ENCODE measurements around the gene B3GNT4.

- no peak for TF ChIP-seq CTCF (IDR thresholded peaks at IDR 0.05)
- TF ChIP-seq POLR2A (IDR thresholded peaks at IDR 0.05; ENCODE audit: low read depth): peak; percentile 93
- peak; percentile 100 for TF ChIP-seq POLR2AphosphoS5 (IDR thresholded peaks at IDR 0.05)
These were observed 22.3 kb downstream of the B3GNT4 start, which contains the start of gene DIABLO for GRCh38 chr12:122225683-122226365.

Data from esophagus muscularis mucosa (tissue), 3 donors.